Activated naive CD4-positive, alpha-beta T cell treated with Interleukin-2 at 50 U/mL for 16 hours (primary cell): ENCODE measurements around the gene IL22.
A peak's percentile ranks its signal among the peaks of the same experiment; 100 is the strongest.

Source experiments
- DNase-seq: peaks from one replicate; pipeline ENCODE4 v3.0.0-alpha.2; 2020

Gene IL22

GRCh38 chr12:68253504-68253903 is at the start of gene IL22:
Gene IL22 (minus strand): TSS chr12:68253604. CDS start chr12:68253448, 156 bp downstream.
- no peak for DNase-seq

GRCh38 chr12:68297929-68298328 is 44.5 kb upstream of the IL22 start:
- DNase-seq: no peak

GRCh38 chr12:68294251-68294650 is 40.8 kb upstream of the IL22 start:
- no peak for DNase-seq

GRCh38 chr12:68293347-68293746 is 39.9 kb upstream of the IL22 start:
- no peak for DNase-seq

- DNase-seq: no peak
These were observed 38.9 kb upstream of the IL22 start for GRCh38 chr12:68292151-68292943.

- DNase-seq: no peak
These were observed 38.1 kb upstream of the IL22 start for GRCh38 chr12:68291396-68292036.

GRCh38 chr12:68290126-68290525 is 36.7 kb upstream of the IL22 start:
- DNase-seq: peak; percentile 49

- DNase-seq: no peak
These were observed 33.7 kb upstream of the IL22 start for GRCh38 chr12:68287106-68287505.

GRCh38 chr12:68286396-68286795 is 33.0 kb upstream of the IL22 start:
- no peak for DNase-seq

GRCh38 chr12:68285541-68285940 is 32.1 kb upstream of the IL22 start:
- no peak for DNase-seq

GRCh38 chr12:68281322-68282077 is 28.1 kb upstream of the IL22 start:
- no peak for DNase-seq

- no peak for DNase-seq
These were observed 26.8 kb upstream of the IL22 start for GRCh38 chr12:68280240-68280639.

GRCh38 chr12:68279227-68280054 is 26.0 kb upstream of the IL22 start:
- DNase-seq: no peak

- DNase-seq: no peak
These were observed 23.1 kb upstream of the IL22 start for GRCh38 chr12:68276402-68276930.

GRCh38 chr12:68272732-68273131 is 19.3 kb upstream of the IL22 start:
- DNase-seq: no peak

- no peak for DNase-seq
These were observed 17.9 kb upstream of the IL22 start for GRCh38 chr12:68271346-68271745.

GRCh38 chr12:68270358-68270757 is 17.0 kb upstream of the IL22 start:
- DNase-seq: no peak

- no peak for DNase-seq
These were observed 16.4 kb upstream of the IL22 start for GRCh38 chr12:68269779-68270178.

- no peak for DNase-seq
These were observed 15.6 kb upstream of the IL22 start for GRCh38 chr12:68268967-68269366.

GRCh38 chr12:68267892-68268396 is 14.5 kb upstream of the IL22 start:
- DNase-seq: no peak

GRCh38 chr12:68264857-68265256 is 11.5 kb upstream of the IL22 start:
- DNase-seq: no peak

GRCh38 chr12:68264158-68264855 is 10.9 kb upstream of the IL22 start:
- no peak for DNase-seq
